ENCODE measurements around the gene GRID2. TPM values are rescaled to one million over a fixed set of nuclear protein-coding genes. Genes with fewer than 3 reads are reported as not detected.

Gene GRID2
- total RNA-seq, 2 donors from 2014 or later, result 27.3 to 40.4 TPM

DNA sequence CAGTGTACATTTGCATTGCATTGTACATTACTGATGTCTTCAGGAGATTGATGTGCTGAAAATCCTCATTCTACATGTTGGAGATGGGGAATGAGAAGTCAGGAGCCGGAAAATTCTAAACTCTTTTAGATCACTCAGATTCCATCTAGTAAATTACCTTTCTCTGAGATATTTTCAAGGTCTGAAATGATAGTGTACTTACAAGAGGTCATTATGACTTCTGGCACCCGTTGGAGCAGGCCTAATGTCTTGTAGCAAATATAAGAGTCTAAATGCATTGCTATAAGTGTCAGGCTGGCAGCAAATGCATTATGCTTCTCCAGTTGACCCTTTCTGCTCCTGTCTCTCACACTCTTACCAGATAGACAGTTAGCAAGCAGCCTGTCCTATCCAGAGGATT is 692.8 kb downstream of the GRID2 start:
- H3K9me3 ChIP-seq (ENCODE audit: control insufficient read depth, low read length), result no peaks in the 10 kb centered on the region
- Mint-ChIP-seq H3K27me3 (ENCODE audit: insufficient read depth) (no peaks in the 10 kb centered on the region), H3K27ac (no peak overlapping the region), H3K36me3 (ENCODE audit: low read depth) (no peaks in the 10 kb centered on the region), H3K9me3 (no peaks in the 10 kb centered on the region), H3K4me3 (no peak overlapping the region), H3K4me1 (no peaks in the 10 kb centered on the region)
- TF ChIP-seq CTCF (conservative IDR thresholded peaks at IDR 0.05), result no peak
- H3K36me3 ChIP-seq (ENCODE audit: control insufficient read depth, insufficient read depth, low read length), result no peaks in the 10 kb centered on the region
- no peaks in the 10 kb centered on the region for H3K27me3 ChIP-seq (ENCODE audit: control insufficient read depth, insufficient read depth, low read length, poor library complexity, severe bottlenecking)
- WGBS, 2 experiments (ENCODE audit: insufficient coverage in 1 of 2, insufficient read length in 1 of 2), result 90% methylated on average over 2 of the region's 2 CpGs; no CpG with 5 or more reads in 1 of the 2 experiments
- H3K27ac ChIP-seq (ENCODE audit: low read depth, low read length), result no peak overlapping the region
- no peak overlapping the region for H3K9ac ChIP-seq (ENCODE audit: extremely low read depth, low read length, poor library complexity, severe bottlenecking)
- H3K4me1 ChIP-seq (ENCODE audit: control insufficient read depth, insufficient read depth, low read length), result no peaks in the 10 kb centered on the region
- no peak for DNase-seq
- H3K4me3 ChIP-seq (ENCODE audit: low read length), result no peak overlapping the region

DNA sequence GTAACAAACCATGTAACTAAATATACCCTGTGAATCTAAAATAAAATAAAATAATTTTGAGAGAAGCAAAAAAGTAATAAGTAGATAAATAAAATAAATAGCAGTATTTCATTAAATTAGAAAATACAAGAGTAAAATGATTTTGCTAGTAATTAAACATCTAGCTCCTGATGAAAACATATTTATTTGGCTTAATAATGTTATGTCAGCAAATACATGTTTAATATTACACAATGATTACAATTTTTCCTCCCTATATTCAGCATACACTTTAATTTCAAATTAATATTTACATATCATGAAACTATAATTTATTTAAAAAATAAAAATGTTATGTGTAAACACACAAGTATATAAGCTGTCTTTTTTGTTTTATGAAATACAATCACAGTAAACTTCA is 697.1 kb downstream of the GRID2 start:
- TF ChIP-seq CTCF (conservative IDR thresholded peaks at IDR 0.05), result no peak
- no peak for DNase-seq
- H3K27ac ChIP-seq (ENCODE audit: low read depth, low read length), result no peak overlapping the region
- no peak overlapping the region for H3K4me3 ChIP-seq (ENCODE audit: low read length)
- Mint-ChIP-seq H3K4me3 (no peak overlapping the region), H3K9me3 (no peaks in the 10 kb centered on the region), H3K36me3 (ENCODE audit: low read depth) (no peaks in the 10 kb centered on the region), H3K4me1 (no peaks in the 10 kb centered on the region), H3K27ac (no peak overlapping the region), H3K27me3 (ENCODE audit: insufficient read depth) (no peaks in the 10 kb centered on the region)
- no peaks in the 10 kb centered on the region for H3K27me3 ChIP-seq (ENCODE audit: control insufficient read depth, insufficient read depth, low read length, poor library complexity, severe bottlenecking)
- H3K4me1 ChIP-seq (ENCODE audit: control insufficient read depth, insufficient read depth, low read length), result no peaks in the 10 kb centered on the region
- H3K36me3 ChIP-seq (ENCODE audit: control insufficient read depth, insufficient read depth, low read length), result no peaks in the 10 kb centered on the region
- no peaks in the 10 kb centered on the region for H3K9me3 ChIP-seq (ENCODE audit: control insufficient read depth, low read length)
- no peak overlapping the region for H3K9ac ChIP-seq (ENCODE audit: extremely low read depth, low read length, poor library complexity, severe bottlenecking)

GRCh38 chr4:93002240-93002639 is 698.5 kb downstream of the GRID2 start:
- Mint-ChIP-seq H3K9me3 (no peaks in the 10 kb centered on the region), H3K27me3 (ENCODE audit: insufficient read depth) (no peaks in the 10 kb centered on the region), H3K4me1 (no peaks in the 10 kb centered on the region), H3K4me3 (no peak overlapping the region), H3K27ac (no peak overlapping the region), H3K36me3 (ENCODE audit: low read depth) (no peaks in the 10 kb centered on the region)
- Histone ChIP-seq H3K9me3 (ENCODE audit: control insufficient read depth, low read length) (no peaks in the 10 kb centered on the region), H3K36me3 (ENCODE audit: control insufficient read depth, insufficient read depth, low read length) (no peaks in the 10 kb centered on the region), H3K9ac (ENCODE audit: extremely low read depth, low read length, poor library complexity, severe bottlenecking) (no peak overlapping the region), H3K4me1 (ENCODE audit: control insufficient read depth, insufficient read depth, low read length) (no peaks in the 10 kb centered on the region), H3K27ac (ENCODE audit: low read depth, low read length) (no peak overlapping the region), H3K27me3 (ENCODE audit: control insufficient read depth, insufficient read depth, low read length, poor library complexity, severe bottlenecking) (no peaks in the 10 kb centered on the region), H3K4me3 (ENCODE audit: low read length) (no peak overlapping the region)
- TF ChIP-seq CTCF (conservative IDR thresholded peaks at IDR 0.05), result no peak
- WGBS, 2 experiments (ENCODE audit: insufficient coverage in 1 of 2, insufficient read length in 1 of 2), result 96 to 100% methylated on average over 2 to 3 of the region's 4 CpGs
- DNase-seq, result no peak
